ENCODE data around the gene DIP2C.
"Not testable (repeated sequence)": the region's sequence is repeated elsewhere in the genome, so short reads cannot be mapped to it uniquely, and the experiment has no call there.

The DIP2C gene

GRCh38 chr10:341081-341740, 348.3 kb downstream of the DIP2C start:
- DNase-seq: no peak

- DNase-seq: no peak
These were observed 348.8 kb downstream of the DIP2C start for GRCh38 chr10:340646-341045.

- DNase-seq: no peak
These were observed 350.5 kb downstream of the DIP2C start for GRCh38 chr10:339038-339391.

GRCh38 chr10:338171-339037, 351.1 kb downstream of the DIP2C start:
- no peak for DNase-seq

- DNase-seq: no peak
These were observed 353.2 kb downstream of the DIP2C start for GRCh38 chr10:336247-336646.

- no peak for DNase-seq
These were observed 354.2 kb downstream of the DIP2C start for GRCh38 chr10:335151-335800.

- no peak for DNase-seq
These were observed 358.3 kb downstream of the DIP2C start for GRCh38 chr10:331186-331585.

GRCh38 chr10:329361-330099, 359.9 kb downstream of the DIP2C start:
- peak; percentile 96 for DNase-seq

- DNase-seq: no peak
These were observed 361.3 kb downstream of the DIP2C start for GRCh38 chr10:327889-328852.

- DNase-seq: no peak
These were observed 362.4 kb downstream of the DIP2C start for GRCh38 chr10:326894-327635.

- DNase-seq: peak; percentile 14
These were observed 363.1 kb downstream of the DIP2C start for GRCh38 chr10:326350-326749.

- DNase-seq: no peak
These were observed 364.2 kb downstream of the DIP2C start for GRCh38 chr10:325282-325681.

GRCh38 chr10:324593-324992, 364.9 kb downstream of the DIP2C start:
- no peak for DNase-seq

- peak; percentile 97 for DNase-seq
These were observed 365.7 kb downstream of the DIP2C start for GRCh38 chr10:323651-324293.

- not testable (repeated sequence) for DNase-seq
These were observed 366.4 kb downstream of the DIP2C start for GRCh38 chr10:323046-323445.

- no peak for DNase-seq
These were observed 368.7 kb downstream of the DIP2C start for GRCh38 chr10:320771-321170.

- DNase-seq: no peak
These were observed 371.5 kb downstream of the DIP2C start for GRCh38 chr10:317926-318325.

- DNase-seq: peak; percentile 49
These were observed 372.1 kb downstream of the DIP2C start for GRCh38 chr10:317271-317769.

GRCh38 chr10:316390-316789, 373.1 kb downstream of the DIP2C start:
- no peak for DNase-seq

- peak; percentile 60 for DNase-seq
These were observed 374.6 kb downstream of the DIP2C start for GRCh38 chr10:314871-315270.
